Measurements from ENCODE around the gene SLC25A21. TPM values are rescaled to one million over a fixed set of nuclear protein-coding genes. Genes with fewer than 3 reads are reported as not detected.
A peak's percentile ranks its signal among the peaks of the same experiment; 100 is the strongest.

SLC25A21 gene
- total and polyA plus RNA-seq, 10 of the 15 experiments (the other 5 are each of a cell fraction or from before 2014, with no cell fraction given), result 0.06 to 0.72 (median 0.17) TPM; not detected in 3

DNA sequence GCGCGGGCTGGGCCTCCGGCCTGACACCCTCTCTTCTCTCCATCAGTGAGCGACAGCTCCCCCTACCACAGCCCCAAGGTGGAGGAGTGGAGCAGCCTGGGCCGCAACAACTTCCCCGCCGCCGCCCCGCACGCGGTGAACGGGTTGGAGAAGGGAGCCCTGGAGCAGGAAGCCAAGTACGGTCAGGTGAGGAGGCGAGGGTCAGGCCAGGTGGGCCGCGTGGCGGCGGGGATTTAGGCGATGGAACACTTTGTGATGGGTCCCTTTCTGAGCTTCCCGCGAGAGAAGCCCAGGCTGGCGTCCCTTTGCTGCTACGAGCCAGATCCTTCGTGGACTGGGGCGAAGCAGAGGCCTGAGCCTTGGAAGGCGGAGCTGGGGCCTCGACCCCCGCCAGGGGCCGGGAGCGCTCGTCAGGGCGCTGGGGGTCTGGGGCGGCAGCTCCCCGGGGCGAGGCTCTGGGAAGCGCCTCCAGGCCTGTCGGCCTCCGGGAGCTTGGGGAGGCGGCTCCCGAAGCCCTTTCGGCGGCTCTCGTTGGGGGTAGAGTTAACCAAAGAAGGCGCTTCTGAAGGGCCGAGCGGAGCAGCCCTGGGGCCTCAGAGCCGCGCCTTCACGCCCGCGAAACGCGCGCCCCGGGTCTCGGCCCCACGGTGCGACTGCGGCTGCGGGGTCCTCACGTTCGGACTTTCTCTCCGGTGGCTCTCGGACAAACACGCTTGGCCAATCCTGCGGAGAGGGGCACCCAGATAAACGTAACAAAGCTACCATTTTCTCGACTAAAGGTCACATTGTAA lies 505.8 kb downstream of the SLC25A21 start:
- Histone ChIP-seq H3K4me2 (ENCODE audit: control insufficient read depth, insufficient read depth) (no peak overlapping the region), H3K27me3 (replicated peaks in 1 of 2; ENCODE audit: control insufficient read depth in 2 of 2, insufficient read depth in 2 of 2, low read length in 1 of 2) (peaks cover 0 to 5% of the 10 kb centered on the region in 2 experiments; a peak in 3 of 4 replicates), H3K4me1 (ENCODE audit: control insufficient read depth, insufficient read depth, low read length) (no peaks in the 10 kb centered on the region), H3K79me2 (ENCODE audit: control insufficient read depth, insufficient read depth, low read length) (no peaks in the 10 kb centered on the region), H3K9ac (ENCODE audit: control insufficient read depth, insufficient read depth, low read length) (no peak overlapping the region), H3K4me3 (no peak overlapping the region), H3K9me3 (replicated peaks; ENCODE audit: control insufficient read depth, insufficient read depth, low read length) (peaks cover 5% of the 10 kb centered on the region; the same call in 1 of the 3 replicates), H3K36me3 (ENCODE audit: control insufficient read depth in 2 of 2, insufficient read depth in 2 of 2, low read length in 1 of 2) (no peaks in the 10 kb centered on the region), H2AFZ (ENCODE audit: control insufficient read depth, low read depth, low read length) (no peak overlapping the region), H3K27ac (ENCODE audit: control insufficient read depth, insufficient read depth) (no peak overlapping the region), H4K20me1 (ENCODE audit: control insufficient read depth, insufficient read depth) (no peaks in the 10 kb centered on the region)
- BruUV-seq (replicated peaks), result no TSS peak
- no peak for TF ChIP-seq CREB1 (IDR thresholded peaks at IDR 0.05; ENCODE audit: low read depth)
- TF ChIP-seq, protein P1, sequence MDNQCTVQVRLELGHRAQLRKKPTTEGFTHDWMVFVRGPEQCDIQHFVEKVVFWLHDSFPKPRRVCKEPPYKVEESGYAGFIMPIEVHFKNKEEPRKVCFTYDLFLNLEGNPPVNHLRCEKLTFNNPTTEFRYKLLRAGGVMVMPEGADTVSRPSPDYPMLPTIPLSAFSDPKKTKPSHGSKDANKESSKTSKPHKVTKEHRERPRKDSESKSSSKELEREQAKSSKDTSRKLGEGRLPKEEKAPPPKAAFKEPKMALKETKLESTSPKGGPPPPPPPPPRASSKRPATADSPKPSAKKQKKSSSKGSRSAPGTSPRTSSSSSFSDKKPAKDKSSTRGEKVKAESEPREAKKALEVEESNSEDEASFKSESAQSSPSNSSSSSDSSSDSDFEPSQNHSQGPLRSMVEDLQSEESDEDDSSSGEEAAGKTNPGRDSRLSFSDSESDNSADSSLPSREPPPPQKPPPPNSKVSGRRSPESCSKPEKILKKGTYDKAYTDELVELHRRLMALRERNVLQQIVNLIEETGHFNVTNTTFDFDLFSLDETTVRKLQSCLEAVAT (IDR thresholded peaks at IDR 0.05), result peak; percentile 86
- FAIRE-seq, result no peak
- RAD21 ChIA-PET (ENCODE audit: unreplicated experiment), result no interaction called here
- no peak for DNase-seq (ENCODE audit: low read depth, low spot score)
- in situ Hi-C loops (cut with MboI) (no loop called here), intact Hi-C loops (cut with micrococcal nuclease; ENCODE audit: unreplicated experiment) (no loop called here)
- POLR2A ChIA-PET, result no interaction called here
- no peak for ATAC-seq
- SMC1A ChIA-PET (ENCODE audit: uncharacterized antibody, unreplicated experiment), result interaction anchor here (0.6 to 1.3 kb wide), 2 partner anchors 14 to 142 kb away, joined by 4 read pairs; no protein-coding TSS in a partner anchor
- WGBS (ENCODE audit: insufficient coverage, insufficient replicate concordance, low lambda C conversion rate, missing lambda C conversion rate), result 61% methylated on average over 51 of the region's 68 CpGs
- CTCF ChIA-PET, result no interaction called here

DNA sequence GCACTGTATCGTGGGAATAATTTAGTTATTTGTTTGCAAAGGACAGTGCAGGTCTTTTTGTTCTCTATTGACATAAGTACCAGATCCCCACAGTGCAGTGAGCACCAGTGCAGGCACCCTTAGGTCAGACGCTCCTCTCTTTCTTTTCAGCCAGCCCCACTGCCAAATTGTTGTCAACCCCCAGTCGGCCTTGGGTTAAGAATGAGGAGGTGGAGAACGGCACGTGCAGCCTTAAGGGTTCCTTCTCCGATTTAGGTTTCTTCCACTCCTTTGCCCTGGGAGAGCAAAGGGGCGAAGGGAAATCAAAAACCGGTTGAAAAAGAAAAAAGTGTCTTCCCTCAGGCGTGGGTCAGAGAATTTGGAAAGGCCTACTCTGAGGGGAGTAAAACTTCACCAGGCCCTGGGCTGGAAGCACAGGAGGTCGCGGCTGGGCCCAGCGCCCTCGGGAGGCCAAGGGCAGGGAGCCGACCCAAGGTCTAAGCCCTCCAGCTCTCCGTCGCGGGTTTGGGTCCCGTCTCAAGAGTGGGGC lies 506.5 kb downstream of the SLC25A21 start:
- no peaks in the 10 kb centered on the region for H3K4me1 ChIP-seq (ENCODE audit: control insufficient read depth, insufficient read depth, low read length)
- ChIA-PET RAD21 (ENCODE audit: unreplicated experiment) (no interaction called here), CTCF (no interaction called here), POLR2A (no interaction called here), SMC1A (ENCODE audit: uncharacterized antibody, unreplicated experiment) (interaction anchor here (0.6 kb wide), 1 partner anchor 141 kb away, joined by 4 read pairs; no protein-coding TSS in a partner anchor)
- 41% methylated on average over 18 of the region's 18 CpGs for WGBS (ENCODE audit: insufficient coverage, insufficient replicate concordance, low lambda C conversion rate, missing lambda C conversion rate)
- H3K4me2 ChIP-seq (ENCODE audit: control insufficient read depth, insufficient read depth), result no peak overlapping the region
- in situ Hi-C loops (cut with MboI) (no loop called here), intact Hi-C loops (cut with micrococcal nuclease; ENCODE audit: unreplicated experiment) (no loop called here)
- H3K9me3 ChIP-seq (replicated peaks; ENCODE audit: control insufficient read depth, insufficient read depth, low read length), result peaks cover 5% of the 10 kb centered on the region; the same call in 1 of the 3 replicates
- no peaks in the 10 kb centered on the region for H3K79me2 ChIP-seq (ENCODE audit: control insufficient read depth, insufficient read depth, low read length)
- no peak overlapping the region for H3K27ac ChIP-seq (ENCODE audit: control insufficient read depth, insufficient read depth)
- DNase-seq (ENCODE audit: low read depth, low spot score) (no peak), FAIRE-seq (no peak), ATAC-seq (no peak)
- TF ChIP-seq, protein P2, sequence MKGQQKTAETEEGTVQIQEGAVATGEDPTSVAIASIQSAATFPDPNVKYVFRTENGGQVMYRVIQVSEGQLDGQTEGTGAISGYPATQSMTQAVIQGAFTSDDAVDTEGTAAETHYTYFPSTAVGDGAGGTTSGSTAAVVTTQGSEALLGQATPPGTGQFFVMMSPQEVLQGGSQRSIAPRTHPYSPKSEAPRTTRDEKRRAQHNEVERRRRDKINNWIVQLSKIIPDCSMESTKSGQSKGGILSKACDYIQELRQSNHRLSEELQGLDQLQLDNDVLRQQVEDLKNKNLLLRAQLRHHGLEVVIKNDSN (IDR thresholded peaks at IDR 0.05; ENCODE audit: borderline replicate concordance, extremely low read length, insufficient read depth, low read depth, low read length), result no peak
- TF ChIP-seq, protein P3, sequence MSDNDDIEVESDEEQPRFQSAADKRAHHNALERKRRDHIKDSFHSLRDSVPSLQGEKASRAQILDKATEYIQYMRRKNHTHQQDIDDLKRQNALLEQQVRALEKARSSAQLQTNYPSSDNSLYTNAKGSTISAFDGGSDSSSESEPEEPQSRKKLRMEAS (IDR thresholded peaks at IDR 0.05; ENCODE audit: low read depth, low read length), result no peak
- peak in 1 of 2 experiments; percentile 65; a peak in 2 of 4 replicates for TF ChIP-seq BHLHE40 (IDR thresholded peaks at IDR 0.05; ENCODE audit: borderline replicate concordance in 1 of 2, low read depth in 2 of 2, low read length in 1 of 2)
- TF ChIP-seq, protein P4, sequence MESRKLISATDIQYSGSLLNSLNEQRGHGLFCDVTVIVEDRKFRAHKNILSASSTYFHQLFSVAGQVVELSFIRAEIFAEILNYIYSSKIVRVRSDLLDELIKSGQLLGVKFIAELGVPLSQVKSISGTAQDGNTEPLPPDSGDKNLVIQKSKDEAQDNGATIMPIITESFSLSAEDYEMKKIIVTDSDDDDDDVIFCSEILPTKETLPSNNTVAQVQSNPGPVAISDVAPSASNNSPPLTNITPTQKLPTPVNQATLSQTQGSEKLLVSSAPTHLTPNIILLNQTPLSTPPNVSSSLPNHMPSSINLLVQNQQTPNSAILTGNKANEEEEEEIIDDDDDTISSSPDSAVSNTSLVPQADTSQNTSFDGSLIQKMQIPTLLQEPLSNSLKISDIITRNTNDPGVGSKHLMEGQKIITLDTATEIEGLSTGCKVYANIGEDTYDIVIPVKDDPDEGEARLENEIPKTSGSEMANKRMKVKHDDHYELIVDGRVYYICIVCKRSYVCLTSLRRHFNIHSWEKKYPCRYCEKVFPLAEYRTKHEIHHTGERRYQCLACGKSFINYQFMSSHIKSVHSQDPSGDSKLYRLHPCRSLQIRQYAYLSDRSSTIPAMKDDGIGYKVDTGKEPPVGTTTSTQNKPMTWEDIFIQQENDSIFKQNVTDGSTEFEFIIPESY (IDR thresholded peaks at IDR 0.05), result no peak
- H3K4me3 ChIP-seq, result no peak overlapping the region
- H4K20me1 ChIP-seq (ENCODE audit: control insufficient read depth, insufficient read depth), result no peaks in the 10 kb centered on the region
- H2AFZ ChIP-seq (ENCODE audit: control insufficient read depth, low read depth, low read length), result no peak overlapping the region
- H3K36me3 ChIP-seq (ENCODE audit: control insufficient read depth in 2 of 2, insufficient read depth in 2 of 2, low read length in 1 of 2), result no peaks in the 10 kb centered on the region
- H3K27me3 ChIP-seq (replicated peaks in 1 of 2; ENCODE audit: control insufficient read depth in 2 of 2, insufficient read depth in 2 of 2, low read length in 1 of 2), result peaks cover under 1 to 10% of the 10 kb centered on the region in 2 experiments; a peak in 3 of 4 replicates
- no peak overlapping the region for H3K9ac ChIP-seq (ENCODE audit: control insufficient read depth, insufficient read depth, low read length)
- no TSS peak for BruUV-seq (replicated peaks)

Measured in GM12878 (cell line).